Heart left ventricle (tissue), 13 donors: ENCODE measurements around the gene BRICD5.

ENCODE experiments used
- CTCF ChIP-seq, 12 donors: fragments of 200-600 bp; sonication (generic) in 4 of 12; IDR thresholded peaks; one replicate each; pipeline versions ENCODE4 v1.5.0 to v1.8.0; 2018 to 2022; ENCODE audit warnings: antibody characterized with exemption in 12 of 12, mild to moderate bottlenecking in 5 of 12
- POLR2A ChIP-seq, 2 donors: fragments of 450-650 bp; IDR thresholded peaks; one replicate each; pipeline ENCODE4 v1.6.1; 2017; ENCODE audit warnings: antibody characterized with exemption in 2 of 2, mild to moderate bottlenecking in 2 of 2, moderate library complexity in 2 of 2
- donor health status: ischemic (EF 13 %, LVEDD 7.1; RV severe dilation, severe dysfunction).
- donor health status: DM: no; HTN: yes; CAD: no.
- donor health status: DM: no; HTN: no; CAD: no.
- donor health status: ischemic (EF 25% LVEDD 6.9; RV normal size, moderate dysfunction).
- donor health status: ischemic (EF 25% LVEDD 5.7; RV mildly dilated, moderate dysfunction).
- donor health status: ischemic (EF 35%, LVEDD 5.7; RV mildly dilated, moderate dysfunction).
- donor health status: nonischemic (EF 11% LVEDD 7.7; RV severe dilation, severe dysfunction).
- donor health status: DM: yes; HTN: yes; CAD: no.
- donor health status: PGD.
- donor health status: ischemic (EF 29% LVEDD 5.4; RV normal size, mild dysfunction).
- donor health status: nonischemic (EF 23%, LVEDD 6.1; RV moderate dilation, normal function).

- TF ChIP-seq CTCF (IDR thresholded peaks at IDR 0.05) (no peak), POLR2A (IDR thresholded peaks at IDR 0.05) (no peak)
Observed at GRCh38 chr16:2210009-2210332, 692 bp downstream of the BRICD5 start.
